ENCODE measurements around the gene TRIOBP.

Gene TRIOBP

DNA sequence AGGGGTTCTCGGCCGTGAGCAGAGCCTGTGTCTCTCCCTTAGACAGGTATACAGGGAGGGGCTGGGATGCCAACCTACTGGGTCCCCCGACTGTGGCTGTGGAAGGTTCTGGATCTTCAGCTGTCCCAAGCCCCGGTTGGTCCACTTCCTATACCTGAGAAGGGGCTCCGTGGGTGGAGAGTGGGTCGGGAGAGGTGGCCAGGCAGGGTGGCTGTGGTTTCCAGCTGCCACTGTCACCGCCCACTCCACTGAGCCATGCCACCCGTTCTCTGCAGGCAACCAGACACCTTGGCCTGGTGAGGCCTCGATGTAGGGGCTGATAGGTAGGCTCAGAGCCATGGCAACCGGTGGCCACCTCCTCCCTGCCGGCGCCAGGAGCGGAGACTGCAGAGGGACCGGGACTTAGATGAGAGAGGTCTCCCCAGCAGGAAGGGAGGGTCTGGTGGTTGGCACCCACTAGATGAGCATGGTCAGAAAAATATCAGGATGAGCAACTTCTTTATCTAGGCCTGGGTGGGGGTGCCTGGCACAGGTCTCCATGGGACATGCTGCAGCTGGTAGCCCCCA is 53.8 kb downstream of the TRIOBP start:
- no peak for DNase-seq

DNA sequence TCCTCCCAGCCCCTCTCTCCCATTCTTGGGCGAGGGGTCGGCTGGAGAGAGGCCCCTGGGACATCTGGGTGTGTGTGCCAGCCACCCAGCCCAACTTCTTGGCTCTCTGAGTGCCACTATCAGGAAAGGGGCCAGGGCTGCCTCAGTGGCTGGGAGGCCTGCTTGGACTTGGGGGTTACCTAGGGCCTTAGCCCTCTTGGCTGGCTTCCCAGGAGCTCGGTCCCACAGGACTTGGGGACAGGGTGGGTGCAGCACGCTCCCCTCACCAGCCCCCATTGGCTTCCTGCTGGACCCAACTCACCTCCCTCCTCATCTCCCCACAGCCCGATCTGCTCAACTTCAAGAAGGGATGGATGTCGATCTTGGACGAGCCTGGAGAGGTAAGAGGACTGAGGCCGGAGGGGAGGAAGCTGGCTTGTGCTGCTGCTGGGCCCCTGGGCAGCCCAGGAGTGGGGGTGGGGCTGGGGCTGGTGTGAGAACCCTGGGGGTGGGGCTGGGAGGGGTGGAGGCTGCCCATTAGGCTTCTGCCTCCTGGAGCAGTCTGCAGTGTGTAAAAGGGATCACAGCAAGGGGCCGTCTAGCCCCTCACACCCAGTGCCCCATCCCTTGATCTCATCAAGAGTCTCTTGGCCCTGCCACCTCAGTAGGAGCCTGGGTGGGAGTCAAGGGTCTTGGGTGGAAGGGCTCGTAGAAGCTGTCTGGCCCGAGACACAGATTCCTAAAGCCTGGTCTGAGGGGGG is 54.8 kb downstream of the TRIOBP start:
- no peak for DNase-seq

GRCh38 chr22:37752189-37753087 is 55.6 kb downstream of the TRIOBP start:
- no peak for DNase-seq

DNA sequence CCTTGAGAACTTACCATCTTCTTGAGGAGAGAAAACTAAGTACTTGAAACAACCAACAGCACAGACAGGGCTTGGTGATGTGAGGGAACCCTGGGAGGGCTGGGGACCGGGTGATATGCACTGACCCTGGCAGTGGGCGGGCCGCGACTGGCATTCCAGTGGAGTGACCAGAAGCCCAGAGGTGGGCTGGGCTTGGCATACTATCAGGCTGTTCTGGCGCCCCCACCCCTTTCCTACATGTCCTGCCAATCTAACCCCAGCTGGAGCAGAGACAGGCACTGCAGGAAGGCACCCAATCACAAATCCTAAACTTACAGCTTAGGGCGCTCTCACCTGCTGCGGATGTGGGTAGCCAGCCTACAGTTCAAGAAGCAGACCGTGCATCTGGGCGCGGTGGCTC is 56.9 kb downstream of the TRIOBP start:
- DNase-seq, result no peak

- no peak for DNase-seq
Observed at GRCh38 chr22:37757663-37758062, 60.8 kb downstream of the TRIOBP start.

DNA sequence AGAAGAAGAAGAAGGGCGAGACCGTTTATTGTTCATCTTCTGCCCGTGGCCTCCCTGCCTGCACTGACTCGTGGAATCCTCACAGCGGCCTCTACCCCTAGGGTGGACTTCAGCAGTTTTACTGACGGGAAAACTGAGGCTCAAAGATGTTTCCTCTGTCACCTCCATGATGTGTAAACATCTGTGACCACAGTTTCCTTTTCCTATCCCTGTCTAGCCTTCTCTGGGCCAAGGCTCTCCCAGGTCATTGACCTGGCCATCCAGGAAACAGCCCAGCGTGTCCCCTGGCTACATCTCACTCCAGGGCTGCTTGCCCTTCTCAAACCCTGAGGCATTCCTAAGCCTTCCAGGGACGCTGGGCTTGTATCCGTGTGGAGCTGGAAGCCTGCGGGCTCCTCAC is 61.8 kb downstream of the TRIOBP start:
- no peak for DNase-seq

DNA sequence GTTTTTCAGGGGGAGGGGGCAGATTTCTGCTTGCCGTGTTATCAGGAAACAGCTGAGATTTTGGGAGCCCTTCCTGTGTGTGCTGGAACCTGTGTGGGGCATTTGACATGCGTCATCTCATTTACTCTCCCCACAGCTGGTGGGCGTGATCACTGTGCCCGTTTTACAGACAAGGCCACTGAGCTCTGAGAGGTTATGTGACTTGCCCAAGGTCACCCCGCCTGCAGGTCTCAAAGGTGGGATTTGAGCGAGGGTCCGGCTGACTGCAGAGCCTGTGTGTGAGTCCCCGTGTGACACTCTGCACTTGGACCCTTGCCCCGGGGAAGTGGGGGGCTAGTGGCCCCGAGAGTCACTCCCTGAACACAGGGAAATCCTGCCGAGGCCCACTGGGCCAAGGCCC is 62.4 kb downstream of the TRIOBP start:
- DNase-seq, result no peak

DNA sequence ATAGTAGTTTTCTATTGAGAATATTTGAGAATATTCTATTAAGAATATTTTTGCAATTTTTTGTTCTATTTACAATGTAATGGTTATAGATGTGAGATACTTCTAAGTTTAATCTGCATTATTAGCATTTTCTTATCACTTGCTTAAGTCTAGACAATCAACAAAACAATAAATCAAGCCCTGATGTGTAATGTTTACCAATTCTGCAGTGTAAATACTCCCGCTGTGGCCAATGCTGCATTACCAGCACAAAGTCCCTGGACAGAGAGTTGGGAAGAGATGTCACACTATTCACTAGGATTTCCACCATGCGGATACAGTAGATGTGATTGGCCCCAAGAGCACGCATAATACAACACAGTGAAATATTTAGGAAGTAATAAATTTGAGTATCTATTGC is 63.3 kb downstream of the TRIOBP start:
- DNase-seq, result no peak

DNA sequence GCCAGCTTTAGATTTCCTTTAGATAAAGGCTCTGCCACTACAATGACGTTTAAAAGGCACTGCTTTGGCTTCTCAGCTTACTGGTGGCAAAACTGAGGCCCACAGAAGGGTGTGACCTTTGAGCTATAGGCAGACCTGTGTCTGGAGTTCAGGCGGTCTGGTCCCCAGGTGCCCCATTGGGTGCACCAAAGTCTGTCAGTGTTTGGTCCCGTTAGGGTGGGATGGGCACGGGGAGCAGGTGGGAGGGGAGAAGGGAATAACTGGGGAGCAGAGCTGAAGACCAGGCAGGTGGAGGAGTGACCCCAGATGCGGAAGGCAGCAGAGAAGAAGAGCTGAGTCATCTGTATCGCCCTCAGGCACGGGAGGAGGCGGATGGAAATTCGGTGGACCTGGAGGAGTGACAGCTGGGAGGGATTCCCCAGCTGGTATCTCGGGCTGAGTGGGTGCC is 65.6 kb downstream of the TRIOBP start:
- DNase-seq, result no peak

- DNase-seq, result no peak
Observed at GRCh38 chr22:37763012-37763411, 66.2 kb downstream of the TRIOBP start.

DNA sequence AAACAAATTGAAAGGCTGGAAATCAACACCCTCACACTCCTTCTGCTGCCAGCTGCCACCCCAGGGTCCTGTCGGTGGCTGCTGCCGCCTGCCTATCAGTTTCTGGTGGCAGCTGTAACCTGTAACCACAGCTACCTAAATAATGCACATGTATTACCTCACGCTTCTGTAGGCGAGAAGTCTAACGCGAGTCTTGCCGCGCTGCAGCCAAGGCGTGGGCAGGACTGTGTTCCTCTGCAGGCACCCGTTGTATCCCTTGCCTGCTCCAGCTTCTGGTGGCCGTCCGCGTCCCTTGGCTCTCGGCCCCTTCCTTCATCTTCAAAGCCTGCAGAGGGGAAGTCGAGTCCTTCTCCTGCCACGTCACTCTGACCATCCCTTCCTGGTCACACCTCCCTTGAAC is 66.8 kb downstream of the TRIOBP start:
- no peak for DNase-seq

- DNase-seq, result no peak
Observed at GRCh38 chr22:37764622-37765021, 67.8 kb downstream of the TRIOBP start.

- DNase-seq, result no peak
Observed at GRCh38 chr22:37765498-37765897, 68.7 kb downstream of the TRIOBP start.

DNA sequence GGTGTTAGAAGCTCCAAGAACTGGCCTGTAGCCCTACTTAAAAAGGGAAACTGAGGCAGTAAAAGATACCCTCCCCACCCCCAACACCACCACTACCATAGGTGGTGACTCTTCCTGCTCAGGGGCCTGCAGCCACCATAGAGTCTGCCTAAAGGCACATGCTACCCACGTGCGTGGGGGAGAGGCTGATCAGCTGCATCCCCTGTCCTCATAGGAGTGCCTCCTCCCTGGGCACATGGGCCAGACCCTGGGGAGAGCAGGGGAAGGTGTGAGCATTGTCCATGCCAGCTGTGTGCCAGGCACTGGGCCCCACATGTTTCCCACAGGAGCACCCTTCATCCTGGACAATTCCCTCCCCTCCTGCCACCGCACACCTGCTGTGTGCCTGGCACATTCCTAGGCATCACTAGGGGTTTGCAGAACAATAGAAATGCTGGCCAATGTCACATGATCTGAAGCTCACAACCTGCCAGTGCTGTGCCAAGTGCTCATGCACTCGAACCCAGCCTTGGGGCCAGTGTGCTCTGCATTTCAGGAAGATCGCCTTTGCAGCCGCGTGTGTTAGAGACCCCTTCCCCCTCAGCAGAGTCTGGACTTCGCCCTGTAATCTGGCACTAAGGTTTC is 69.2 kb downstream of the TRIOBP start:
- DNase-seq, result no peak

- no peak for DNase-seq
Observed at GRCh38 chr22:37768273-37768672, 71.4 kb downstream of the TRIOBP start.

- no peak for DNase-seq
Observed at GRCh38 chr22:37769056-37769455, 72.2 kb downstream of the TRIOBP start.

DNA sequence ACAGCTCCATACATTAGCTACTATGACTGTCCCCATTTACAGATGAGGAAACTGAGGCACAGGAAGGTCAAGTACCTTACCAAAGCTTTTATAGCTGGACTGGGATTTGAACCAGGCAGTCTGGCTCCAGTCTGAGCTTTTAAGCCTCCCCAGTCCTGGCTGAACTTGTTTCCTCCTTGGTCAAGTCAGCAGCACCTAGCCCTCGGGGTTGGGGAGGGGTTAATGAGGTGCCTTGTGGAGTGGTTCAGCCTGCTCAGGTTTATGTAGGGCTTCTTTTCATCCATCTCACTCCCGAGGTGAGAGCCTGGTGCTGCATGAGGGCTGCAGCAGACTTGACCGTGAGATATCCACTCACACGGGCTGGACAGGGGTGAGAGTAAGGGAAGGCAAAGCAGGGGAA is 74.2 kb downstream of the TRIOBP start:
- DNase-seq, result no peak

DNA sequence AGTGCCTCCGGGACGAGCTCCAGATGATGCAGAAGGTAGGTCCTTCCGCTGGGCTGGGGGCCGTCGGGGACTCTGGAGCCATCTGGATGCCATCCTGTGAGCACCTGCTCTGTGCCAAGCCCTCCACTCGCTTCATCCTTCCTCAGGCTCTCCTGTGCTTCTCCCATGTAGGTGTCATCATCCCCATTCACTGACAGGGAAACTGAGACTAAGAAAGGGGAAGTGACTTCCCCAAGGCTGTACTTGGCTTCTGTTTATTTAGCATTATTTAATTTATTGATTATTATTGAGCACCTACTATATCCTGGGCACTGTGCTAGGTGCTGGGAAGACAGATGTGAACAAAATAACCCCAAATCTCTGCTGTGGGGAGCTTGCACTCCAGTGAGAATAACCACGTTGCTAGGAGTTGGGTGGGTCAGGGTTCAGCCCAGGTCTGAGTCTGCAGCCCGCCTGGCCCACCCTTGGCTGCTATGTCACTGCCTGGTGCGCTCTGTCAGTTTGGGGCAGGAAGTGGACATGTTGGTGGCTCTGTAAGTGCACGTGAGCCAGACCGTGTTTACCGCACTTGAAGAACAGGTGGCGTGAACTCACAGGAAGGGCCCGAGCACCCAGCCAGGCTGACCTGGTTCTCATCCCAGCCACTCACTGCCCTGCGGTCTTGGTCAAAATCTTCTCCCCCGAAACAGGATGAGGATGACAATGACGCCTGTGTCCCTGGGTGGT is 75.0 kb downstream of the TRIOBP start:
- no peak for DNase-seq

DNA sequence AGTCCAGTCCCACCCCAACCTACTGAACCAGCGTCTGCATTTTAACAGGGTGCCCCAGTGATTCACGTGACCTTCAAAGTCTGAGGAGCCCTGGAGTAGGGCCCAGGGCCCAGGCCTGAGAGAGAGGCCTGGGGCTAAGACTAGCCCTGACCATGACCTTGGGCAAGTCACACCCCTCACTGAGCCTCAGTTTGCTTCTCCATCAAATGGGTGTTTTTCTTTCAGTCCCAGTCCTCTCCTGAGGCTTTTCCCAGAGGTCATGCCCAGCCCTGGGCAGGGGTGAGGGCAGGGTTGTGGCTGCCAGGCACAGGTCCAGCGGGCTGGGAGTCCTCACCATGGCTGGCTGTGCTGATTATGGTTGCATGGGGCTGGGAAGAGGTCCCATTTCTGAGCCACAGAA is 77.9 kb downstream of the TRIOBP start:
- DNase-seq, result no peak

DNA sequence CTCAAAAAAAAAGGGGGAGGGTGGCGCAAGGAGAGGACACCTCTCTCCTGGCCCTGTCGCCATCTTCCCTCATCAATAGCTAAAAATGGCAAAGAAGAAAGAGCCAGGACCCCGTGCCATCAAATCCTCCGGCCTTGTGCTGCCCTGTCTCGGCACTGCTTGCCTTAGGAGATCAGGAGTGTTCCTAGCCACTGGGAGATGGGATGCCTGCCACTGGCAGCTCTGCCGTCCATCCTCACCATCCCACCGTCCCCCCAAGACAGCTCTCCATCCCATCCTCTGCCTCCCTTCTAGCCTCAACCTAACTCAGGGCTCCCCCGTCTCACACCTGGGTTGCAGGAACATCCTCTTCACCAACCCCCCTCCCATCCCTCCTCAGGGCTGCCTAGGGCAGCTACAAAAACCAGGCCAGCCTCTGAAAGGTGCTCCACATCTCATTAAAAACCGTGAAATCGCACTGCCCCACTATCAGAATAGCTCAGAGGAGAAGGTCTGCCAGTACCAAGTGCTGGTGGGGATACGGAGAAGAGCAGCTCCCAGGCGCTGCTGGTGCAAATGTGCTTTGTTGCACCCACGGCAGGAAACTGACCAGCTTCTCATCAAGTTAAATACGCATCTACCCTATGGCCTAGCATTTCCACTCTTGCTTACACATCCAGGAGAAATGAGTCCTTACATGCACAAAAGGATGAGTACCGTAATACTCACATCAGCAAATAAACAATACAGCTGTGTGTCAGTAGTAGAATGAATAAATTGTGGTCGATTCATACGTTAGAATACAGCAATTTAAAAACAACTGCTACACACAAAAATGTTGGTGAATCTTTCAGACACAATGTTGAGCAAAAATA is 79.2 kb downstream of the TRIOBP start:
- no peak for DNase-seq

DNA sequence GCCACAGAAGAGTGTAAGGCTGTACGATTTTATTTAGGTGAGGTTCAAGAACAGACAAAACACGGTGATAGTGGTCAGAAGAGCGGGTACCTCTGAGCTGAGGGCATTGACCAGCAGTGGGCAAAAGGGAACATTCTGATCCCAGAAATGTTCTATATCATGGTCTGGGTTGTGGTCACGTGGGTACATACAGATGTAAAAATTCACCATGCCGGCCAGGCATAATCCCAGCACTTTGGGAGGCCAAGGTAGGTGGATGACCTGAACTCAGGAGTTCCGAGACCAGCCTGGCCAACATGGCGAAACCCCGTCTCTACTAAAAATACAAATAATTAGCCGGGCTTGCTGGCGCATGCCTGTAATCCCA is 79.8 kb downstream of the TRIOBP start:
- DNase-seq, result no peak

Measured in SHP77 treated with DMSO at 0.1 percent for 48 hours (cell line).